CD4-positive, alpha-beta memory T cell (primary cell): ENCODE data around the gene RRP7A. TPM values are rescaled to one million over a fixed set of nuclear protein-coding genes. Genes with fewer than 3 reads are reported as not detected.
"Not testable (repeated sequence)": the region's sequence is repeated elsewhere in the genome, so short reads cannot be mapped to it uniquely, and the experiment has no call there.

Experiments used
- CTCF ChIA-PET: fragments of 350-600 bp; sonication (Branson Sonifier 250); formaldehyde crosslinking; loops from one replicate; lab custom pipeline; 2021; ENCODE audit warnings: inconsistent platforms; ENCODE audit not compliant: partially characterized antibody; lab: Charles Lee
- POLR2A ChIA-PET: fragments of 350-600 bp; sonication (Branson Sonifier 250); formaldehyde crosslinking; loops from one replicate; lab custom pipeline; 2021; ENCODE audit not compliant: partially characterized antibody; lab: Charles Lee
- DNase-seq, 5 donors: peaks; one replicate each; pipeline versions ENCODE4 v3.0.0 to v3.0.0-alpha.2; 2020 to 2022; ENCODE audit warnings: mixed read lengths in 1 of 5
- H3K27ac ChIP-seq: one replicate; pipeline ENCODE4 v1.7.0; 2013; ENCODE audit warnings: low read depth, low read length
- H3K27me3 ChIP-seq: 2 replicates; pipeline ENCODE4 v1.7.0; 2013; ENCODE audit warnings: mild to moderate bottlenecking, low read length, moderate library complexity; ENCODE audit not compliant: insufficient read depth
- H3K36me3 ChIP-seq: 2 replicates; pipeline ENCODE4 v1.7.0; 2013; ENCODE audit warnings: mild to moderate bottlenecking, low read length, moderate library complexity; ENCODE audit not compliant: insufficient read depth
- H3K4me1 ChIP-seq: 2 replicates; pipeline ENCODE4 v1.7.0; 2013; ENCODE audit warnings: mild to moderate bottlenecking, low read length, moderate library complexity; ENCODE audit not compliant: insufficient read depth
- H3K4me3 ChIP-seq, 2 donors: one replicate each; pipeline ENCODE4 v1.7.0; 2013; ENCODE audit warnings: low read length in 2 of 2, mild to moderate bottlenecking in 1 of 2
- H3K9me3 ChIP-seq, 2 donors: one replicate each; pipeline ENCODE4 v1.7.0; 2013; ENCODE audit warnings: low read length in 2 of 2, control low read depth in 1 of 2; ENCODE audit not compliant: control insufficient read depth in 1 of 2
- H3K27ac Mint-ChIP-seq, 7 donors: one replicate each; pipeline ENCODE4 v1.8.0; 2020 to 2021; ENCODE audit warnings: mixed read lengths in 7 of 7, mild to moderate bottlenecking in 6 of 7, inconsistent platforms in 3 of 7, moderate library complexity in 3 of 7
- H3K27me3 Mint-ChIP-seq, 2 donors: one replicate each; pipeline ENCODE4 v1.8.0; 2020 to 2021; ENCODE audit warnings: mixed read lengths in 2 of 2
- H3K36me3 Mint-ChIP-seq, 2 donors: one replicate each; pipeline ENCODE4 v1.8.0; 2020 to 2021; ENCODE audit warnings: mixed read lengths in 2 of 2, inconsistent platforms in 1 of 2, mild to moderate bottlenecking in 1 of 2
- H3K4me1 Mint-ChIP-seq, 4 donors: one replicate each; pipeline ENCODE4 v1.8.0; 2020 to 2021; ENCODE audit warnings: mixed read lengths in 4 of 4, mild to moderate bottlenecking in 1 of 4
- H3K4me3 Mint-ChIP-seq, 8 donors: one replicate each; pipeline ENCODE4 v1.8.0; 2020 to 2021; ENCODE audit warnings: mixed read lengths in 8 of 8, mild to moderate bottlenecking in 7 of 8, moderate library complexity in 6 of 8, inconsistent platforms in 3 of 8
- H3K9me3 Mint-ChIP-seq, 8 donors: one replicate each; pipeline ENCODE4 v1.8.0; 2020 to 2021; ENCODE audit warnings: mixed read lengths in 8 of 8, mild to moderate bottlenecking in 5 of 8, inconsistent platforms in 3 of 8, moderate library complexity in 1 of 8
- intact Hi-C: fragments of 100-400 bp; cut with micrococcal nuclease; formaldehyde crosslinking; loops from one replicate; pipeline ENCODE4 v1.15.1; 2023
- polyA plus RNA-seq, 2 donors: library from polyadenylated mRNA; unstranded; fragments of 300-500 nt; fragmentation: Illumina TruSeq; gene quantifications; one replicate each; pipeline ENCODE4 v1.2.3, GENCODE V29; 2021
- total RNA-seq, 2 experiments: library from RNA; stranded (reverse); gene quantifications; one replicate each; pipeline ENCODE4 v1.2.3, GENCODE V29; 2021

The RRP7A gene
- total and polyA plus RNA-seq, 4 experiments from 2014 or later: 56.9 to 104 (median 77.9) TPM

GRCh38 chr22:42548597-42549330, 29.2 kb upstream of the RRP7A start:
- H3K4me3 Mint-ChIP-seq: no peak overlapping the region
- Histone ChIP-seq H3K9me3 (no peaks in the 10 kb centered on the region), H3K36me3 (no peaks in the 10 kb centered on the region), H3K4me3 (no peak overlapping the region), H3K27me3 (no peaks in the 10 kb centered on the region), H3K27ac (no peak overlapping the region), H3K4me1 (peaks cover 10% of the 10 kb centered on the region)
- H3K36me3 Mint-ChIP-seq: no peaks in the 10 kb centered on the region
- intact Hi-C loops: no loop called here
- H3K9me3 Mint-ChIP-seq: no peaks in the 10 kb centered on the region
- H3K27ac Mint-ChIP-seq: no peak overlapping the region
- POLR2A ChIA-PET: no interaction called here
- CTCF ChIA-PET: interaction anchor here (1.9 kb wide), 1 partner anchor 16 kb away, joined by 10 read pairs; no protein-coding TSS in a partner anchor
- H3K4me1 Mint-ChIP-seq: peaks cover 7 to 27% (median 8%) of the 10 kb centered on the region in 4 donors
- H3K27me3 Mint-ChIP-seq: no peaks in the 10 kb centered on the region
- DNase-seq: no peak

GRCh38 chr22:42548126-42548525, 28.5 kb upstream of the RRP7A start:
- POLR2A ChIA-PET, H3K4me1 ChIP-seq, H3K9me3 Mint-ChIP-seq, H3K27ac ChIP-seq, H3K4me3 ChIP-seq, H3K9me3 ChIP-seq, H3K27me3 Mint-ChIP-seq, H3K27me3 ChIP-seq, H3K27ac Mint-ChIP-seq, intact Hi-C loops, DNase-seq, H3K36me3 ChIP-seq, H3K36me3 Mint-ChIP-seq, CTCF ChIA-PET: not testable (repeated sequence)
- H3K4me3 Mint-ChIP-seq: peak overlapping the region in 1 of 8 donors; percentile 2
- peaks cover 7 to 25% (median 7%) of the 10 kb centered on the region in 4 donors for H3K4me1 Mint-ChIP-seq

- peaks cover 4 to 20% (median 6%) of the 10 kb centered on the region in 4 donors for H3K4me1 Mint-ChIP-seq
- H3K9me3 Mint-ChIP-seq: no peaks in the 10 kb centered on the region
- peak overlapping the region in 1 of 7 donors; percentile 42 for H3K27ac Mint-ChIP-seq
- DNase-seq: no peak
- Histone ChIP-seq H3K9me3 (no peaks in the 10 kb centered on the region), H3K27me3 (no peaks in the 10 kb centered on the region), H3K4me3 (no peak overlapping the region), H3K4me1 (peaks cover 4% of the 10 kb centered on the region), H3K27ac (no peak overlapping the region), H3K36me3 (no peaks in the 10 kb centered on the region)
- no peaks in the 10 kb centered on the region for H3K36me3 Mint-ChIP-seq
- ChIA-PET CTCF (interaction anchor here (2.0 kb wide), 1 partner anchor 20 kb away, joined by 6 read pairs; no protein-coding TSS in a partner anchor), POLR2A (no interaction called here)
- H3K27me3 Mint-ChIP-seq: no peaks in the 10 kb centered on the region
- intact Hi-C loops: no loop called here
- no peak overlapping the region for H3K4me3 Mint-ChIP-seq
These were observed 28.0 kb upstream of the RRP7A start for GRCh38 chr22:42547562-42547961.

GRCh38 chr22:42544686-42545085, 25.1 kb upstream of the RRP7A start:
- Histone ChIP-seq H3K4me3 (no peak overlapping the region), H3K4me1 (no peaks in the 10 kb centered on the region), H3K9me3 (no peaks in the 10 kb centered on the region), H3K27ac (no peak overlapping the region), H3K27me3 (no peaks in the 10 kb centered on the region), H3K36me3 (no peaks in the 10 kb centered on the region)
- Mint-ChIP-seq H3K4me1 (peaks cover 0 to 4% (median 0%) of the 10 kb centered on the region in 4 donors), H3K9me3 (no peaks in the 10 kb centered on the region), H3K4me3 (no peak overlapping the region), H3K27me3 (no peaks in the 10 kb centered on the region), H3K36me3 (no peaks in the 10 kb centered on the region), H3K27ac (no peak overlapping the region)
- ChIA-PET POLR2A (no interaction called here), CTCF (interaction anchor here (0.9 to 2.3 kb wide), 3 partner anchors 11 to 847 kb away, joined by 4 to 12 read pairs (median 4); no protein-coding TSS in a partner anchor)
- no peak for DNase-seq
- intact Hi-C loops: no loop called here

- Mint-ChIP-seq H3K27ac (peak overlapping the region in 4 of 7 donors; percentile 11 to 53 (median 30)), H3K4me3 (peak overlapping the region in 1 of 8 donors; percentile 29)
- H3K9me3 Mint-ChIP-seq, POLR2A ChIA-PET, H3K27ac ChIP-seq, H3K27me3 ChIP-seq, H3K4me3 ChIP-seq, intact Hi-C loops, H3K36me3 ChIP-seq, H3K27me3 Mint-ChIP-seq, H3K36me3 Mint-ChIP-seq, H3K9me3 ChIP-seq, DNase-seq, H3K4me1 Mint-ChIP-seq, H3K4me1 ChIP-seq: not testable (repeated sequence)
- CTCF ChIA-PET: interaction anchor here (0.7 kb wide), 2 partner anchors 96 to 628 kb away, joined by 3 read pairs; no protein-coding TSS in a partner anchor
These were observed 19.7 kb upstream of the RRP7A start for GRCh38 chr22:42539236-42539771.

- H3K27me3 ChIP-seq, H3K27me3 Mint-ChIP-seq, DNase-seq, H3K9me3 ChIP-seq, intact Hi-C loops, H3K36me3 Mint-ChIP-seq, H3K9me3 Mint-ChIP-seq, H3K36me3 ChIP-seq, H3K4me3 ChIP-seq, H3K4me1 ChIP-seq, H3K27ac ChIP-seq: not testable (repeated sequence)
- H3K4me1 Mint-ChIP-seq: peaks cover 7 to 17% (median 10%) of the 10 kb centered on the region in 4 donors
- H3K4me3 Mint-ChIP-seq: peak overlapping the region in 1 of 8 donors; percentile 43
- peak overlapping the region in 2 of 7 donors; percentile 6 to 70 for H3K27ac Mint-ChIP-seq
- POLR2A ChIA-PET: interaction anchor here (0.7 kb wide), 2 partner anchors 16 to 457 kb away, joined by 3 read pairs; no protein-coding TSS in a partner anchor
- CTCF ChIA-PET: interaction anchor here (1.5 kb wide), 1 partner anchor 9 kb away, joined by 5 read pairs; no protein-coding TSS in a partner anchor
These were observed 17.7 kb upstream of the RRP7A start for GRCh38 chr22:42537199-42537831.

GRCh38 chr22:42536634-42537033, 17.0 kb upstream of the RRP7A start:
- intact Hi-C loops, DNase-seq, H3K36me3 ChIP-seq, H3K36me3 Mint-ChIP-seq, H3K4me1 ChIP-seq, H3K4me3 ChIP-seq, H3K27ac Mint-ChIP-seq, H3K9me3 Mint-ChIP-seq, H3K4me3 Mint-ChIP-seq, H3K27me3 ChIP-seq, H3K27ac ChIP-seq, H3K27me3 Mint-ChIP-seq, H3K9me3 ChIP-seq: not testable (repeated sequence)
- POLR2A ChIA-PET: interaction anchor here (0.7 kb wide), 1 partner anchor 15 kb away, joined by 3 read pairs; no protein-coding TSS in a partner anchor
- H3K4me1 Mint-ChIP-seq: peaks cover 7 to 17% (median 10%) of the 10 kb centered on the region in 4 donors
- CTCF ChIA-PET: interaction anchor here (1.5 kb wide), 1 partner anchor 9 kb away, joined by 5 read pairs; no protein-coding TSS in a partner anchor
